AG10803 (cell line): ENCODE measurements around the gene SMURF1.

Experiments
- DNase-seq: peaks from one replicate; pipeline ENCODE4 v3.0.0; 2010; ENCODE audit warnings: low read depth
- H3K4me3 ChIP-seq: 2 replicates; pipeline ENCODE4 v1.5.1; 2011; ENCODE audit warnings: mild to moderate bottlenecking, low read length, control low read depth
- CTCF ChIP-seq: conservative IDR thresholded peaks from 2 replicates; pipeline ENCODE4 v1.5.1; 2011; ENCODE audit warnings: mild to moderate bottlenecking, low read length, control low read depth, inconsistent platforms

Gene SMURF1

GRCh38 chr7:98994046-98994944 lies 149.6 kb downstream of the SMURF1 start:
- TF ChIP-seq CTCF = no peak
- no peak overlapping the region for H3K4me3 ChIP-seq
- no peak for DNase-seq

DNA sequence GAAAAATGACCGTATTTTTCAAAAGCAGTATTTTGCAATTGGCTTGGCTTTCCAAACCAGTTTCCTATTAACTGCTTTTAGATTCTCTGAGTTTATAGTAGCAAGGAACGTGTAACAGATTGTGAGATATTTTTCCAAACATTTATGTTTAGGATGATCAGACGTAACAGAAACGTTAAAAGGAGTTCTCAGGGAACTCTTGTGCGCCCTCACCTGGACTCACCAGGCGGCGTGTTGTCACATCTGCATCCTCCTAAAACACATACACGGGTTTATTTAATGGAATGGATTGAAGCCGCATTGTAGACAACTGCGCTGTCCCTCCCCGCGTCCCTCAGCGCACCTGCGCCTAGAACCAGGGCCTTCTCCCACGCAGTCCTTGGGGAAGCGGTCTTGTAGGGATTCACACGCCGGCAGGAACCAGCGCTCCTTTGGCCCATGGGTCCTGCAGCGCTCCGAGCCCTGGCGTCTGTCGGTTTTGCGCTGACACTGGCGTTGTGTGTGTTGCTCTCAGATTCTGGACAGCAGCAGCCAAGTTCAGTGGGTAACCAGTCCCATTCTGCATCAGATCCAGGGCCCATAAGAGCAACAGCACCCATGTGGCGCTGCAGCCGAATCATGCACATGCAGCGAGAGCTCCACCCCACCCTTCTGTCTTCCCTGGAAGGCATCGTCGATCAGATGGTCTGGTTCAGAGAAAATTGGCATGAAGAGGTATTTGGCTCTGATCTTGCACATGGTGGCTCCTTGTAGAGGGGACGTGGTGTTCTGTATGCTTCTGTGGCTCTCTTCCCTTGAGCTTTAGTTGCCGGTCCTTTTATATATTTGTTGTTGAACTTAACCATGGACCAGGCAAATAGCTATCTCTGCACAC lies 150.6 kb downstream of the SMURF1 start:
- H3K4me3 ChIP-seq = no peak overlapping the region
- no peak for DNase-seq
- TF ChIP-seq CTCF = no peak; the same call in 1 of the 2 replicates

DNA sequence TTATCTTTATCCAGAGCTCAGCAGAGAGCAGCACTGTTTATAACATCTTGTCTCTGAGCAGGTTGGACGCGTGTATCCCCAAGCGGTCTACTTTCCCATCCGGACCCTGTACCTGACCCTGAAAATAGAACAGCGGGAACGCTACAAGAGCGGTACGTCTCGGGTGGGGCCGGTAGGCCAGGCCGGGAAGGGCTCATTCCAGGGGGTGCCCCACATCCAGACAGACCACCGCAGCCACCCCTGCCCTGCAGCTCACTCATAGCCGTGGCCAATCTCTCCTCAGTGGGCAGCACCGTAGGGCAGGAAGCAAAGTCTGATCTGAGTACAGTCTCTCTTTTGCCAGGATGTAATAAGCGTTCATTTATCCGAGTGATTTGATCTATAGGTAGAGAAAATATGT lies 151.8 kb downstream of the SMURF1 start:
- TF ChIP-seq CTCF = no peak
- no peak overlapping the region for H3K4me3 ChIP-seq
- no peak for DNase-seq

DNA sequence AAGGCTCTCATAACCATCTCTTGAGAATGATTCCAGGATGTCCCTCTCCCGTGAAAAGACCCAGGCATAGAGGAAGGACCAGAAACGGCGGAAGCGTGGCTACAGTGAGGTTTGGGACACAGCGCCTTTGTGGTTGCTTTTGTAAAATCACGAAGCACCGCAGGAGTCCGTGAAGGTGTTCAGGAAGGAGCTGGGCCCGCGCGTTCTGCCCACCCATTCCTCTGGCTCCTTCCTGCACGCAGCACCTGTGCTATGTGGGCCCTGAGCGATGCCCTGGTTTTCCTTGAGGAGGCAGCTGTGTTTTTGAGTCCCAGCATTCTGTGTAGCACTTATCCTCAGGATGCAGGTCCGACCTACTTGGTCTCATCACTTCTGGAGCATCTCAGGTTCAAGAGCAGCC lies 152.8 kb downstream of the SMURF1 start:
- H3K4me3 ChIP-seq = no peak overlapping the region
- no peak for TF ChIP-seq CTCF
- DNase-seq = no peak

GRCh38 chr7:98990356-98990755 lies 153.6 kb downstream of the SMURF1 start:
- H3K4me3 ChIP-seq = no peak overlapping the region
- no peak for DNase-seq
- TF ChIP-seq CTCF = no peak

GRCh38 chr7:98988641-98989040 lies 155.3 kb downstream of the SMURF1 start:
- no peak for TF ChIP-seq CTCF
- no peak for DNase-seq
- H3K4me3 ChIP-seq = no peak overlapping the region
